ENCODE data around the gene FPGS. TPM values are rescaled to one million over a fixed set of nuclear protein-coding genes. Genes with fewer than 3 reads are reported as not detected.
A peak's percentile ranks its signal among the peaks of the same experiment; 100 is the strongest.
"Not testable (repeated sequence)": the region's sequence is repeated elsewhere in the genome, so short reads cannot be mapped to it uniquely, and the experiment has no call there.

FPGS gene
- total RNA-seq (2014; rRNA removed; shearing (Covaris generic)) = 49.0 and 70.0 TPM in 2 replicates

- peaks cover 39% of the 10 kb centered on the region for H3K36me3 ChIP-seq
- H3K27ac ChIP-seq = peak within 1 kb of the TSS; percentile 86
- DNase-seq (ENCODE audit: low read depth in 1 of 2, low spot score in 2 of 2) = peak; percentile 92 to 93
- H3K27me3 ChIP-seq (replicated peaks) = no peaks in the 10 kb centered on the region
- H3K9me3 ChIP-seq (replicated peaks) = no peaks in the 10 kb centered on the region
- peaks cover 18% of the 10 kb centered on the region for H3K4me1 ChIP-seq (replicated peaks)
- peak within 1 kb of the TSS; percentile 91 for H3K4me3 ChIP-seq
Observed at GRCh38 chr9:127802576-127803443, at the start of gene FPGS. Gene FPGS (plus strand): TSS chr9:127802882. CDS start chr9:127802925, 43 bp downstream.

- no peak for DNase-seq (ENCODE audit: low read depth in 1 of 2, low spot score in 2 of 2)
- H3K4me1 ChIP-seq (replicated peaks) = peaks cover 8% of the 10 kb centered on the region; the same call in 1 of the 2 replicates
- no peak overlapping the region for H3K27ac ChIP-seq
- H3K4me3 ChIP-seq = no peak overlapping the region
- no peaks in the 10 kb centered on the region for H3K9me3 ChIP-seq (replicated peaks)
- H3K36me3 ChIP-seq = no peaks in the 10 kb centered on the region
- peaks cover 34% of the 10 kb centered on the region for H3K27me3 ChIP-seq (replicated peaks)
Observed at GRCh38 chr9:127753148-127753547, 49.5 kb upstream of the FPGS start.

GRCh38 chr9:127753622-127754021 is 49.1 kb upstream of the FPGS start:
- H3K4me3 ChIP-seq = no peak overlapping the region
- H3K9me3 ChIP-seq (replicated peaks) = no peaks in the 10 kb centered on the region
- H3K27ac ChIP-seq = no peak overlapping the region
- H3K36me3 ChIP-seq = no peaks in the 10 kb centered on the region
- DNase-seq (ENCODE audit: low read depth in 1 of 2, low spot score in 2 of 2) = no peak
- peaks cover 34% of the 10 kb centered on the region for H3K27me3 ChIP-seq (replicated peaks)
- peaks cover 8% of the 10 kb centered on the region; the same call in 1 of the 2 replicates for H3K4me1 ChIP-seq (replicated peaks)

GRCh38 chr9:127754099-127755060 is 48.3 kb upstream of the FPGS start:
- DNase-seq (ENCODE audit: low read depth in 1 of 2, low spot score in 2 of 2) = no peak

GRCh38 chr9:127755061-127756060 is 47.3 kb upstream of the FPGS start:
- no peaks in the 10 kb centered on the region for H3K36me3 ChIP-seq
- H3K9me3 ChIP-seq (replicated peaks) = no peaks in the 10 kb centered on the region
- H3K4me1 ChIP-seq (replicated peaks) = peaks cover 8% of the 10 kb centered on the region; the same call in 1 of the 2 replicates
- peaks cover 34% of the 10 kb centered on the region for H3K27me3 ChIP-seq (replicated peaks)
- H3K27ac ChIP-seq = no peak overlapping the region
- DNase-seq (ENCODE audit: low read depth in 1 of 2, low spot score in 2 of 2) = no peak
- no peak overlapping the region for H3K4me3 ChIP-seq

More at GRCh38 chr9:127754099-127755060, 48.3 kb upstream of the FPGS start:
- Histone ChIP-seq H3K4me3 (no peak overlapping the region), H3K36me3 (no peaks in the 10 kb centered on the region), H3K27ac (no peak overlapping the region), H3K27me3 (replicated peaks) (peaks cover 34% of the 10 kb centered on the region), H3K9me3 (replicated peaks) (no peaks in the 10 kb centered on the region), H3K4me1 (replicated peaks) (peaks cover 8% of the 10 kb centered on the region; the same call in 1 of the 2 replicates)

- no peak overlapping the region for H3K27ac ChIP-seq
- no peak for DNase-seq (ENCODE audit: low read depth in 1 of 2, low spot score in 2 of 2)
- peaks cover 8% of the 10 kb centered on the region; the same call in 1 of the 2 replicates for H3K4me1 ChIP-seq (replicated peaks)
- no peaks in the 10 kb centered on the region for H3K36me3 ChIP-seq
- peaks cover 34% of the 10 kb centered on the region for H3K27me3 ChIP-seq (replicated peaks)
- H3K9me3 ChIP-seq (replicated peaks) = no peaks in the 10 kb centered on the region
- no peak overlapping the region for H3K4me3 ChIP-seq
Observed at GRCh38 chr9:127756233-127756632, 46.4 kb upstream of the FPGS start.

- not testable (repeated sequence) for H3K27ac ChIP-seq; H3K9me3 ChIP-seq (replicated peaks)
- peaks cover 31% of the 10 kb centered on the region for H3K27me3 ChIP-seq (replicated peaks)
Observed at GRCh38 chr9:127756776-127757175, 45.9 kb upstream of the FPGS start.

GRCh38 chr9:127758843-127759242 is 43.8 kb upstream of the FPGS start:
- Histone ChIP-seq H3K36me3 (no peaks in the 10 kb centered on the region), H3K4me1 (replicated peaks) (peaks cover 8% of the 10 kb centered on the region; the same call in 1 of the 2 replicates), H3K4me3 (no peak overlapping the region), H3K27me3 (replicated peaks) (peaks cover 22% of the 10 kb centered on the region), H3K27ac (no peak overlapping the region), H3K9me3 (replicated peaks) (no peaks in the 10 kb centered on the region)
- no peak for DNase-seq (ENCODE audit: low read depth in 1 of 2, low spot score in 2 of 2)

More at GRCh38 chr9:127756776-127757175, 45.9 kb upstream of the FPGS start:
- DNase-seq (ENCODE audit: low read depth in 1 of 2, low spot score in 2 of 2); H3K4me3 ChIP-seq; H3K4me1 ChIP-seq (replicated peaks); H3K36me3 ChIP-seq: not testable (repeated sequence)

- H3K4me1 ChIP-seq (replicated peaks) = no peaks in the 10 kb centered on the region
- no peak overlapping the region for H3K4me3 ChIP-seq
- DNase-seq (ENCODE audit: low read depth in 1 of 2, low spot score in 2 of 2) = no peak
- H3K9me3 ChIP-seq (replicated peaks) = no peaks in the 10 kb centered on the region
- H3K36me3 ChIP-seq = no peaks in the 10 kb centered on the region
- H3K27me3 ChIP-seq (replicated peaks) = peaks cover 3% of the 10 kb centered on the region; the same call in 1 of the 2 replicates
- no peak overlapping the region for H3K27ac ChIP-seq
Observed at GRCh38 chr9:127761061-127761460, 41.6 kb upstream of the FPGS start.

GRCh38 chr9:127761491-127761956 is 41.2 kb upstream of the FPGS start:
- no peaks in the 10 kb centered on the region for H3K4me1 ChIP-seq (replicated peaks)
- no peak overlapping the region for H3K27ac ChIP-seq
- no peaks in the 10 kb centered on the region for H3K27me3 ChIP-seq (replicated peaks)
- H3K36me3 ChIP-seq = no peaks in the 10 kb centered on the region
- no peak overlapping the region for H3K4me3 ChIP-seq
- no peak for DNase-seq (ENCODE audit: low read depth in 1 of 2, low spot score in 2 of 2)
- H3K9me3 ChIP-seq (replicated peaks) = no peaks in the 10 kb centered on the region

GRCh38 chr9:127762111-127762676 is 40.5 kb upstream of the FPGS start:
- Histone ChIP-seq H3K27me3 (replicated peaks) (no peaks in the 10 kb centered on the region), H3K36me3 (no peaks in the 10 kb centered on the region), H3K4me3 (no peak overlapping the region), H3K4me1 (replicated peaks) (no peaks in the 10 kb centered on the region), H3K27ac (no peak overlapping the region), H3K9me3 (replicated peaks) (no peaks in the 10 kb centered on the region)
- no peak for DNase-seq (ENCODE audit: low read depth in 1 of 2, low spot score in 2 of 2)

- Histone ChIP-seq H3K36me3 (no peaks in the 10 kb centered on the region), H3K27me3 (replicated peaks) (no peaks in the 10 kb centered on the region), H3K9me3 (replicated peaks) (no peaks in the 10 kb centered on the region), H3K4me1 (replicated peaks) (no peaks in the 10 kb centered on the region), H3K27ac (no peak overlapping the region), H3K4me3 (no peak overlapping the region)
- DNase-seq (ENCODE audit: low read depth in 1 of 2, low spot score in 2 of 2) = no peak
Observed at GRCh38 chr9:127763918-127764384, 38.7 kb upstream of the FPGS start.
